Coronary artery (tissue), 2 donors: ENCODE data around the gene KCNMA1.

Experiments used
- DNase-seq: peaks from one replicate; pipeline ENCODE4 v3.0.0-alpha.2; 2017; ENCODE audit warnings: low spot score
- H3K27ac ChIP-seq, 2 donors: fragments of 200-600 bp; sonication (generic); one replicate each; pipeline ENCODE4 v1.5.1; 2016 to 2019
- H3K4me3 ChIP-seq: fragments of 200-600 bp; sonication (generic); 2 replicates; pipeline ENCODE4 v1.5.1; 2016; ENCODE audit warnings: mild to moderate bottlenecking, moderate library complexity
- TF ChIP-seq, protein P1 (sequence below): fragments of 200-600 bp; sonication (generic); IDR thresholded peaks from one replicate; pipeline ENCODE4 v1.5.1; 2019; ENCODE audit warnings: antibody characterized with exemption

Gene KCNMA1

DNA sequence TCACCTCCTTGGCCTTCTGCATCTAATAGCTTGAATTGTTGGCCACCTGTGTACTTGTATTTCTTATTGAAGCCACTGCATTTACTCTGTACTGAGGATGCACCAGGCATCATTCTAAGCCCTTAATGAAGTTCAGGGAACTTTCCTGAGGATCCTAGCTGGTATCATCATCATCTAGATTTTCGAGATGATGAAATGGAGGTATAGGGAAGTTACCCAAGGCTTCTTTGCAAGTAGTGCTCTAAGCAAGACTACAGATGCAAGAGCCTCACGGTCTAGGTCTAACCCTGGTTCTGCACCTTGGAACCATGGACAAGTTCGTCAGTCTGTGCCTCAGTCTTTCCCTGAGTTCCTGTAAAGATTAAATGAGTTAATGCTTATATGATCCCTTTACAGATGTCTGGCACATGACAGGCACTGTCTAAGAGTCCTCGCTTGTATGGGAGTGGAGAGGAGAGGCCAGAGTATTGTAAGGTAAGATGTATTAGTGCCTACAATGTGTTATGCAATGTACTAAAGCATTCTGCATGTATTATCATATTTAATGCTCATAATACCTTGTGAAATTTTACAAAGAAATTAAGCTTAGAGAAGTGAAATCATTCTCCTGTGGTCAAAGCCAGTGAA, 145.1 kb downstream of the KCNMA1 start:
- Histone ChIP-seq H3K4me3 (no peak overlapping the region), H3K27ac (no peak overlapping the region)
- TF ChIP-seq, protein P1, sequence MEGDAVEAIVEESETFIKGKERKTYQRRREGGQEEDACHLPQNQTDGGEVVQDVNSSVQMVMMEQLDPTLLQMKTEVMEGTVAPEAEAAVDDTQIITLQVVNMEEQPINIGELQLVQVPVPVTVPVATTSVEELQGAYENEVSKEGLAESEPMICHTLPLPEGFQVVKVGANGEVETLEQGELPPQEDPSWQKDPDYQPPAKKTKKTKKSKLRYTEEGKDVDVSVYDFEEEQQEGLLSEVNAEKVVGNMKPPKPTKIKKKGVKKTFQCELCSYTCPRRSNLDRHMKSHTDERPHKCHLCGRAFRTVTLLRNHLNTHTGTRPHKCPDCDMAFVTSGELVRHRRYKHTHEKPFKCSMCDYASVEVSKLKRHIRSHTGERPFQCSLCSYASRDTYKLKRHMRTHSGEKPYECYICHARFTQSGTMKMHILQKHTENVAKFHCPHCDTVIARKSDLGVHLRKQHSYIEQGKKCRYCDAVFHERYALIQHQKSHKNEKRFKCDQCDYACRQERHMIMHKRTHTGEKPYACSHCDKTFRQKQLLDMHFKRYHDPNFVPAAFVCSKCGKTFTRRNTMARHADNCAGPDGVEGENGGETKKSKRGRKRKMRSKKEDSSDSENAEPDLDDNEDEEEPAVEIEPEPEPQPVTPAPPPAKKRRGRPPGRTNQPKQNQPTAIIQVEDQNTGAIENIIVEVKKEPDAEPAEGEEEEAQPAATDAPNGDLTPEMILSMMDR: no peak
- DNase-seq: no peak

DNA sequence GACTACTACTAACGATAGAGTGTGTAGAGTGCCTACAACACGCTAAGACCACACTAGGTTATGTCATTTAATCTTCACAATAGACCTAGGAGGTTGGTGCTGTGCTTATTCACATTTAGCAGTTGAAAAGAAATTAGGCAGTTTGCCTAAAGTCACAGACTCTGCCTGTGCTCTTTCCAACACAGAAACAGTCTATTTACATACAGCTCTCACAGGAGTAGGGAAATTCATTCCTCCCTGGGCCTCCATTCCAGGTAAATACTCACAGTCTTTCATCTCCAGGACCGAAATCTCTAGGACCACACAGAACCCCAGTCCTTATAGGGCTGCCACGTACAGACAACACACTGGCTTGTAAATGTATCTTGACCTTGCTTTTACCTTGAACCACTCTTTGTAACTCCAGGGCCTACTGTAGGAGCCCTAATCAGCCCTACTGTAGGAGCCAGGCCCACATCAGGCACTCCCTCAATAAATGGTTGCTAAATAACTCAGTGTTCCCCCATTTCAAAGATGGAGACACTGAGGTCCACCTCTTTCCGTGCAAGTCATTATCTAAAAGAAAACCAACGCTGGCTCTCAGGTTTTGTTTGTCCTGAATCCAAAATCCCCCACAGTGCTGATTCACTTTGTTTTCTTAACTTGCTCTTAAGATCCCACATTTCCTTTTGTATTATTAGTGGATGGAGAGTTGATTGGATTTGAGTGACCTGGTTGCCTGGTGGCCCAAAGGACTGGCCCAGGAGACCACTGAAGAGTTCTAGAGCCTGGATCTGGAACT, 146.9 kb downstream of the KCNMA1 start:
- Histone ChIP-seq H3K27ac (no peak overlapping the region), H3K4me3 (no peak overlapping the region)
- TF ChIP-seq, protein P1: no peak
- no peak for DNase-seq

DNA sequence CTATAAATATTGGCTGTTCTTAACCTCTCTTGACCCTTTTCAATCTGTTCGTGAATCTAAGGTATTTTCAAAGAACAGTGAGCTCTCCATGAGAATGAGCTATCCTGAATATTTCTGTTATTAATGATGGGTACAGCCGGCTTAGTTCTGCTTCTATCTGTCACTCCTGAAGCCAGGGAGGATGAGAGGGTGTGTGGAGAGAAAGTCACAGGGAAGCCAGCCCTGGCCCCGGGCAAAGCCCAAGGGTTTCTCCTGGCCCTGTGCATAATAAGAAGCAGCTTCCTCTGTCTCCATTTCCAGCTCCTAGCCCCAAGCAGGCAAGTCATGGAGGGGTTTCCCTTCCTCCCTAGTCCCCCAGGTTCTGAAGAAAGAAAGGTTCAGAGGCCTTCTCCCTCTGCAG, 151.1 kb downstream of the KCNMA1 start:
- DNase-seq: no peak
- Histone ChIP-seq H3K4me3 (no peak overlapping the region), H3K27ac (no peak overlapping the region)
- TF ChIP-seq, protein P1: no peak

DNA sequence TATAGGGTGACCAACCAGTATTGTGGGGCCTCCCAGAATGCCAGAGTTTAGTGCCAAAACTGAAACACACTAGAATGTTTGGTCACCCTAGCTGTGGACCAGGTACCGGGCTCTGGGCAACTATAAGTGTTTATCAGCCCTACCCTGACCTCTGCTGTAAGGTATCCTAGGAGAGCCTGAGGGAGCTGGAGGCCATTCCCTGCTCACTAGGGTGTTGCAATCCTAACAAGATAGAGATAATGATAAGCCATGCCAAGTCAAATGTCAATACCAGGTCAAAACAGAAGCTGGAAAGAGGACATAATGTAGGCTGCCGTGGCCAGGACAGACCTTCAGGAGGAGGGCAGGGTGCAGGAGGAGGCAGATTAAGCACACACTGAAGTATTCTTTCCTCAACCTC, 151.8 kb downstream of the KCNMA1 start:
- Histone ChIP-seq H3K4me3 (no peak overlapping the region), H3K27ac (no peak overlapping the region)
- no peak for DNase-seq
- TF ChIP-seq, protein P1: no peak

DNA sequence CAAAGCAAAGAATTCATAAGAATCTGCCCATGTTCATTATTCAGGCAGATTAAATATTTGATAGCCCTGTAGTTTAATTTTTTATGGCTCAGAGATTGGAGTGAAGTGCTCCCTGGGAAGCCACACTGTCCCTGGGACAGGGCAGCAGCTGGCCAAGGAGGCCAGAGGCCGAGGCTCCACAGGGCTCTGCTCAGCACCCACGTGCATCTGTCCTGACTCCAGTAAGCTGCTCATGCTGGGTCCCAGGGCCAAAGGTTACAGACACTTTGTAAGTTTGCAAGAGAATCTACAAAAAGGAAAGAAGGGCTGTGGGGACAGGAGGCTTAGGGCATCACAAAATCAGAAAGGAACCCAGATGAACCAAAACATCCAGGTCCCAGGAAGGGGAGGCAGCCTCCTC, 155.5 kb downstream of the KCNMA1 start:
- H3K27ac ChIP-seq: no peak overlapping the region
- TF ChIP-seq, protein P1: no peak
- H3K4me3 ChIP-seq: no peak overlapping the region
- DNase-seq: no peak

DNA sequence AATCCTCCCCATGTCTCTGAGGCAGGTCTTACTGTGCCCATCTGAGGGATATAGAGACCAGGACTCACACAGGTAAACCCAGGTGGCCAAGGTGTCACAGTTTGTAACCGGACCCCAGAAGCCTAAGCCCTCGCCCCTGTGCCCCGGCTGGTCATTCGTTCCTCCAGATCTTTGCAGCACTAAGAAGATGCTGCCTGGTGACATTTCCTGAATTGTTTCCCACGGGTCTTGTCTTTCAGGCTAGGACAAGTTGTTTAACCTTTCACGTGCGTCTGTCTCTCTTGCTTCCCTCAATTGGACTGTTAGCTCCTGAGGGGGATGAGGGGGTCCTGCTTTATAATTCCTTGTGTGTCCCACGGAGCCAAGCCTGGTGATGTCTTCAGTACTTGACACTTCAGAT, 158.0 kb downstream of the KCNMA1 start:
- Histone ChIP-seq H3K27ac (no peak overlapping the region), H3K4me3 (no peak overlapping the region)
- DNase-seq: no peak
- TF ChIP-seq, protein P1: no peak

DNA sequence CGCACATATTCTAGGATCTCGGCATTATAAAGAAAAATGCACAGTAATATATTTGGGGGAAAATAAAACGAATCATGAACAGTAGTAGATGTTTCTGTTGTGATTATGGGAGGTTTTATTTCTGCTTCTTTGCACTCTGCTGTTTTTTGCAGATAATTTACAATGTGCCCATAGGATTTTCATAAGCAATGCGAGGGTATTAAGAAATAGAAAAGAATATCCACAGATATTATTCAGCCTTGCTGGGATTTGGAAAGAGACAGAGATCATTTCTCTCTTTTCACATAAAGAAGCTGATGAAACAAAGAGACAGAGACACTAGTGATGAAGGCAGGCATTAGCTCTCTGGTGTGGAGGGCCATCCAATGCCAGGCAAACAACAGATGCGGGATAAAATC, 158.6 kb downstream of the KCNMA1 start:
- Histone ChIP-seq H3K27ac (no peak overlapping the region), H3K4me3 (no peak overlapping the region)
- DNase-seq: no peak
- TF ChIP-seq, protein P1: no peak
